Hepatic stellate cell (primary cell): Measurements from ENCODE around the gene PLA2G15.
A peak's percentile ranks its signal among the peaks of the same experiment; 100 is the strongest.

Source experiments
- DNase-seq: peaks from one replicate; pipeline ENCODE4 v3.0.0; 2011; ENCODE audit warnings: low spot score

PLA2G15 gene

GRCh38 chr16:68298907-68299561 is 53.9 kb downstream of the PLA2G15 start:
- peak; percentile 23 for DNase-seq

- no peak for DNase-seq
Measured at GRCh38 chr16:68299571-68300453, 54.6 kb downstream of the PLA2G15 start.

- no peak for DNase-seq
Measured at GRCh38 chr16:68300734-68301459, 55.7 kb downstream of the PLA2G15 start.

- DNase-seq: no peak
Measured at GRCh38 chr16:68306633-68307032, 61.5 kb downstream of the PLA2G15 start.

GRCh38 chr16:68309799-68310198 is 64.6 kb downstream of the PLA2G15 start:
- no peak for DNase-seq

- DNase-seq: peak; percentile 50
Measured at GRCh38 chr16:68310437-68310773, 65.2 kb downstream of the PLA2G15 start.
